Measurements from ENCODE around the gene LINGO1. TPM values are rescaled to one million over a fixed set of nuclear protein-coding genes. Genes with fewer than 3 reads are reported as not detected.

Gene LINGO1
- total RNA-seq, 2 experiments from 2014 or later: not detected

DNA sequence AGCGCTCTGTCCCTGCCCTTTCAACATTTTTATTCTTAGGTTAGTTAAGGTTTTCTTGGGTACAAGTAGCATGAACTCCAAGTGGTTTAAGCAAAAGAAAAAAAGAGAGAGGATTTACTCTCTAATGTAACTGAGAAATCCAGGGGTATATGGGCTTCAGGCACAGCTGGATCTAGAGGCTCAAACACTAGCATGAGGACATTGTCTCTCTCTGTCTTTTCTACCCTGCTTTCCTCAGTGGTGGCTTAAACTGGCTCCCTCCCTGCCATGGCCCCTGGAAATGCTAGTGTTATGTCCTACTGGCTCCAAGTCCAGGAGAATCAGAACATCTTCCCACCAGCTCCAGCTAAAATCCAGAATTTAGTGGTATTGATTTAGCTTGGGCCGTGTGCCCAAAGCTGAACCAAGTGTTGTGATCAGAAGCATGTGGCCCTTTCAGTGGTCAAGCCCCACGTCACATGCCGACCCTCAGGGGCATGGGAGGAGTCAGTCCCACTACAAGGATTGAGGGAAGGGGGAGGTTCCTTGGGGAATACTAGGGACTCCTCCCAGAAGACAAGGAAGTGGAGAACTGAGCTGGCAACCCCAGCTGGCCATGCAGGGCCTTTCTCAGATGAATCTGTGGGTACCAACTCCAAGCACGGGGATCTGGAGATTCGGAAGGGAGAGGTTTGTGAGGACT, 58.0 kb downstream of the LINGO1 start:
- intact Hi-C loops (cut with micrococcal nuclease; ENCODE audit: unreplicated experiment): no loop called here
- Histone ChIP-seq H3K4me1 (ENCODE audit: insufficient read depth, low read length, poor library complexity, severe bottlenecking) (no peaks in the 10 kb centered on the region), H2AFZ (ENCODE audit: low read length) (no peak overlapping the region), H3K4me2 (ENCODE audit: low read length) (no peak overlapping the region), H4K20me1 (ENCODE audit: insufficient read depth, low read length) (no peaks in the 10 kb centered on the region), H3K9me3 (ENCODE audit: low read length) (no peaks in the 10 kb centered on the region), H3K4me3 (ENCODE audit: low read depth, low read length, poor library complexity, severe bottlenecking) (no peak overlapping the region), H3K9me2 (ENCODE audit: insufficient read depth, low read length) (no peaks in the 10 kb centered on the region), H3K27ac (ENCODE audit: low read depth, low read length, poor library complexity, severe bottlenecking) (no peak overlapping the region), H3K36me3 (ENCODE audit: insufficient read depth, low read length) (no peaks in the 10 kb centered on the region), H3K79me2 (ENCODE audit: insufficient read depth, low read depth, low read length) (no peaks in the 10 kb centered on the region)
- no TSS peak for BruUV-seq (replicated peaks)
- no peak for DNase-seq (ENCODE audit: low spot score)
- ChIA-PET CTCF (ENCODE audit: unreplicated experiment) (no interaction called here), POLR2A (no interaction called here)
- TF ChIP-seq, protein P1, sequence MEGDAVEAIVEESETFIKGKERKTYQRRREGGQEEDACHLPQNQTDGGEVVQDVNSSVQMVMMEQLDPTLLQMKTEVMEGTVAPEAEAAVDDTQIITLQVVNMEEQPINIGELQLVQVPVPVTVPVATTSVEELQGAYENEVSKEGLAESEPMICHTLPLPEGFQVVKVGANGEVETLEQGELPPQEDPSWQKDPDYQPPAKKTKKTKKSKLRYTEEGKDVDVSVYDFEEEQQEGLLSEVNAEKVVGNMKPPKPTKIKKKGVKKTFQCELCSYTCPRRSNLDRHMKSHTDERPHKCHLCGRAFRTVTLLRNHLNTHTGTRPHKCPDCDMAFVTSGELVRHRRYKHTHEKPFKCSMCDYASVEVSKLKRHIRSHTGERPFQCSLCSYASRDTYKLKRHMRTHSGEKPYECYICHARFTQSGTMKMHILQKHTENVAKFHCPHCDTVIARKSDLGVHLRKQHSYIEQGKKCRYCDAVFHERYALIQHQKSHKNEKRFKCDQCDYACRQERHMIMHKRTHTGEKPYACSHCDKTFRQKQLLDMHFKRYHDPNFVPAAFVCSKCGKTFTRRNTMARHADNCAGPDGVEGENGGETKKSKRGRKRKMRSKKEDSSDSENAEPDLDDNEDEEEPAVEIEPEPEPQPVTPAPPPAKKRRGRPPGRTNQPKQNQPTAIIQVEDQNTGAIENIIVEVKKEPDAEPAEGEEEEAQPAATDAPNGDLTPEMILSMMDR (conservative IDR thresholded peaks at IDR 0.05; ENCODE audit: low read length): no peak
- no peak for TF ChIP-seq EZH2phosphoT487 (IDR thresholded peaks at IDR 0.05; ENCODE audit: borderline replicate concordance, low read depth, low read length)

DNA sequence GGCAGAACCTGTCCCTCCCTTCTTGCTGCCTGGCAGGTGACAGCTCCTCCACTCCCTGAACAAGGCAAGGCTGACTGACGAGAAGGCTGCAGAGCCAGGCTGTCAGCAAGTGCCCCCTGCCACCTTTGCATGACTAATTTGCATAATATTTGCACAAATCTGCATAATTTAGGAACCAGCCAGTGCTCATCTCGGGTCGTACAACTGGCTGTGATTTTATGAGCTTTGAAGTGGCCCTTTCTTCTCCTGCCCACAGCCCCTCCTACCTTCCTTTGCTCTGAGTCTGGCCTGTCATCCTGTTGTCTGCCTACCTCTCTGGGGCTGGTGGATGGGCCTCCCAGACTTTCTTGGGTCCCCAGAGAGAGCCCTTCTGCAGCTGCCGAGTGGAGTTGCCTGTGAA, 58.9 kb downstream of the LINGO1 start:
- no peak overlapping the region for H3K27ac ChIP-seq (ENCODE audit: low read depth, low read length, poor library complexity, severe bottlenecking)
- BruUV-seq (replicated peaks): no TSS peak
- H3K9me2 ChIP-seq (ENCODE audit: insufficient read depth, low read length): no peaks in the 10 kb centered on the region
- intact Hi-C loops (cut with micrococcal nuclease; ENCODE audit: unreplicated experiment): no loop called here
- H3K4me2 ChIP-seq (ENCODE audit: low read length): no peak overlapping the region
- H2AFZ ChIP-seq (ENCODE audit: low read length): no peak overlapping the region
- H3K79me2 ChIP-seq (ENCODE audit: insufficient read depth, low read depth, low read length): no peaks in the 10 kb centered on the region
- TF ChIP-seq, protein P1 (conservative IDR thresholded peaks at IDR 0.05; ENCODE audit: low read length): no peak
- no peak for TF ChIP-seq EZH2phosphoT487 (IDR thresholded peaks at IDR 0.05; ENCODE audit: borderline replicate concordance, low read depth, low read length)
- DNase-seq (ENCODE audit: low spot score): no peak
- H3K4me3 ChIP-seq (ENCODE audit: low read depth, low read length, poor library complexity, severe bottlenecking): no peak overlapping the region
- ChIA-PET CTCF (ENCODE audit: unreplicated experiment) (no interaction called here), POLR2A (no interaction called here)
- no peaks in the 10 kb centered on the region for H3K9me3 ChIP-seq (ENCODE audit: low read length)
- no peaks in the 10 kb centered on the region for H4K20me1 ChIP-seq (ENCODE audit: insufficient read depth, low read length)
- no peaks in the 10 kb centered on the region for H3K36me3 ChIP-seq (ENCODE audit: insufficient read depth, low read length)
- no peaks in the 10 kb centered on the region for H3K4me1 ChIP-seq (ENCODE audit: insufficient read depth, low read length, poor library complexity, severe bottlenecking)

DNA sequence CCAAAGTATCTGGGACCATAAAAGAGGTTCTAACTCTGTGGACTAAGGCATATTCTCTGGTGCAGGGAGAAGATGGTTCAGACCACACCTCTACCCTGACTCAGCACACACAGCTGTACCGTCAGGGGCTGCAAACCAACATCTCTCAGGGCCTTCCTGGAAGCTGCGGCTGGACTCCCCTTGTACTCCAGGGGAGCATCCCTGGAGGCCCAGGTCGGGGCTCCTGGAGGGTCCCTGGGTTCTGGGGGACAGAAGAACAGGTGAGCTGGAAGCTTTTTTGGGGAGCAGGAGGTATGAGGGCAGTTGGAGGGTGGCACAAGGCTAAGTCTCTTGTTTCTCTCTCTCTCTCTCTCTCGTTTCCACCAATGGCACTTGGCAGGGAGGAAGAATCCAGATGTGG, 60.5 kb downstream of the LINGO1 start:
- TF ChIP-seq, protein P1 (conservative IDR thresholded peaks at IDR 0.05; ENCODE audit: low read length): no peak
- TF ChIP-seq EZH2phosphoT487 (IDR thresholded peaks at IDR 0.05; ENCODE audit: borderline replicate concordance, low read depth, low read length): no peak
- Histone ChIP-seq H3K4me2 (ENCODE audit: low read length) (no peak overlapping the region), H3K9me2 (ENCODE audit: insufficient read depth, low read length) (no peaks in the 10 kb centered on the region), H3K36me3 (ENCODE audit: insufficient read depth, low read length) (no peaks in the 10 kb centered on the region), H3K4me1 (ENCODE audit: insufficient read depth, low read length, poor library complexity, severe bottlenecking) (no peaks in the 10 kb centered on the region), H3K79me2 (ENCODE audit: insufficient read depth, low read depth, low read length) (no peaks in the 10 kb centered on the region), H3K9me3 (ENCODE audit: low read length) (no peaks in the 10 kb centered on the region), H3K4me3 (ENCODE audit: low read depth, low read length, poor library complexity, severe bottlenecking) (no peak overlapping the region), H4K20me1 (ENCODE audit: insufficient read depth, low read length) (no peaks in the 10 kb centered on the region), H3K27ac (ENCODE audit: low read depth, low read length, poor library complexity, severe bottlenecking) (no peak overlapping the region), H2AFZ (ENCODE audit: low read length) (no peak overlapping the region)
- ChIA-PET POLR2A (interaction anchor here (0.6 kb wide), 1 partner anchor 29 kb away, joined by 4 read pairs; no protein-coding TSS in a partner anchor), CTCF (ENCODE audit: unreplicated experiment) (no interaction called here)
- no TSS peak for BruUV-seq (replicated peaks)
- no peak for DNase-seq (ENCODE audit: low spot score)
- intact Hi-C loops (cut with micrococcal nuclease; ENCODE audit: unreplicated experiment): no loop called here
